PFSK-1 (cell line): ENCODE results near the gene SCYL2.

Source experiments
- FOXP2 ChIP-seq: optimal IDR thresholded peaks from 2 replicates; pipeline ENCODE3; 2011; ENCODE audit warnings: borderline replicate concordance, control low read depth, inconsistent platforms; ENCODE audit not compliant: insufficient read depth; ENCODE audit errors: extremely low read length, extremely low read depth
- POLR2AphosphoS5 ChIP-seq: IDR thresholded peaks from 2 replicates; pipeline ENCODE4 v1.6.1; 2012; ENCODE audit warnings: low read depth, mild to moderate bottlenecking, control low read depth, low read length, moderate library complexity
- SIN3A ChIP-seq: IDR thresholded peaks from 2 replicates; pipeline ENCODE4 v1.6.1; 2012; ENCODE audit warnings: mild to moderate bottlenecking, low read length, moderate library complexity, borderline replicate concordance; ENCODE audit not compliant: insufficient read depth
- TAF1 ChIP-seq: IDR thresholded peaks from 2 replicates; pipeline ENCODE4 v1.6.1; 2012; ENCODE audit warnings: low read length, control low read depth, borderline replicate concordance; ENCODE audit not compliant: insufficient read depth
- TF ChIP-seq, protein P1 (sequence below), 2 experiments: IDR thresholded peaks; 2 replicates each; pipeline versions ENCODE4 v1.6.1 to v1.8.0; 2011 to 2012; ENCODE audit warnings: low read depth in 2 of 2, low read length in 2 of 2, control low read depth in 1 of 2, inconsistent platforms in 1 of 2, mild to moderate bottlenecking in 1 of 2, moderate library complexity in 1 of 2; ENCODE audit not compliant: insufficient read depth in 1 of 2

The SCYL2 gene

DNA sequence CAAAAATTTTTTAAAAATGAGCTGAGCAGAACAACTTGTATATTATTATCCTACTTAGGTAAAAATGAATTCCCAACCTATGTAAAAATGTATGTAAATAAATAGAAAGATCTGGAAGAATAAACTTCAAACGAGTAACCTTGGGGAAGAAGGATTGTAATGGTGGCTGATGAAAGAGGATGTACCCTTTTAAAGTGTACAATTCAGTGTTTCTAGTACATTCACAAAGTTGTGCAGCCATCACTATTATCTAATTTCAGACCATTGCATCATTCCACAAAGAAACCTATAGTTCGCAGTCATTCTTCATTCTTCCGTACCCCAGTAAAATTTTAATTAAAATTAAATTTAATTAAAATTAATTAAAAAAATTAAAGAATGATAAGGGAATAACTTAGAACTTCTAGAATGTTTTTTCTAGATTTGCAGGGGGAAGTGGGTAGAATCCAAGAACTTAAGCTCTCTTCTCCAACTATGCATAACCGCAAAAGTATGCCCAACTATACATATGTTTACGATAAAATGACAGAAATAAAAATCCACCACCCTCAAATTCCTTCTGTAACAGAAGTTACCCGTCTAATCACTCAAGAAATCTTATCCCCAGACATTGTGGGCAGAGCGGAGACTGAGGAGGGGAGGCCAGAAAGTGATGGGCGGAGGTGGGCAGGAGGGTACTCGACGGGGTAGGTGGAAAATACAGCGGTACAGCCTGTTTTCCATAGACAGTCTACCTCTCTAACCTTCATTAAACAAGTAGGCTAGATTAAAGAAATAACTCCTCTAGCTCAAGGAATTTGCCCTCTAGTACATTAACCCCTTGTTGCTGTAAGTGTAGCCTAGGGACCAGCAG, 1.0 kb upstream of the SCYL2 start:
- no peak for TF ChIP-seq FOXP2
- TF ChIP-seq POLR2AphosphoS5: no peak
- no peak for TF ChIP-seq TAF1
- no peak for TF ChIP-seq SIN3A
- TF ChIP-seq, protein P1, sequence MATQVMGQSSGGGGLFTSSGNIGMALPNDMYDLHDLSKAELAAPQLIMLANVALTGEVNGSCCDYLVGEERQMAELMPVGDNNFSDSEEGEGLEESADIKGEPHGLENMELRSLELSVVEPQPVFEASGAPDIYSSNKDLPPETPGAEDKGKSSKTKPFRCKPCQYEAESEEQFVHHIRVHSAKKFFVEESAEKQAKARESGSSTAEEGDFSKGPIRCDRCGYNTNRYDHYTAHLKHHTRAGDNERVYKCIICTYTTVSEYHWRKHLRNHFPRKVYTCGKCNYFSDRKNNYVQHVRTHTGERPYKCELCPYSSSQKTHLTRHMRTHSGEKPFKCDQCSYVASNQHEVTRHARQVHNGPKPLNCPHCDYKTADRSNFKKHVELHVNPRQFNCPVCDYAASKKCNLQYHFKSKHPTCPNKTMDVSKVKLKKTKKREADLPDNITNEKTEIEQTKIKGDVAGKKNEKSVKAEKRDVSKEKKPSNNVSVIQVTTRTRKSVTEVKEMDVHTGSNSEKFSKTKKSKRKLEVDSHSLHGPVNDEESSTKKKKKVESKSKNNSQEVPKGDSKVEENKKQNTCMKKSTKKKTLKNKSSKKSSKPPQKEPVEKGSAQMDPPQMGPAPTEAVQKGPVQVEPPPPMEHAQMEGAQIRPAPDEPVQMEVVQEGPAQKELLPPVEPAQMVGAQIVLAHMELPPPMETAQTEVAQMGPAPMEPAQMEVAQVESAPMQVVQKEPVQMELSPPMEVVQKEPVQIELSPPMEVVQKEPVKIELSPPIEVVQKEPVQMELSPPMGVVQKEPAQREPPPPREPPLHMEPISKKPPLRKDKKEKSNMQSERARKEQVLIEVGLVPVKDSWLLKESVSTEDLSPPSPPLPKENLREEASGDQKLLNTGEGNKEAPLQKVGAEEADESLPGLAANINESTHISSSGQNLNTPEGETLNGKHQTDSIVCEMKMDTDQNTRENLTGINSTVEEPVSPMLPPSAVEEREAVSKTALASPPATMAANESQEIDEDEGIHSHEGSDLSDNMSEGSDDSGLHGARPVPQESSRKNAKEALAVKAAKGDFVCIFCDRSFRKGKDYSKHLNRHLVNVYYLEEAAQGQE (IDR thresholded peaks at IDR 0.05; ENCODE audit: insufficient read depth in 1 of 2, low read depth in 2 of 2, low read length in 2 of 2): no peak

DNA sequence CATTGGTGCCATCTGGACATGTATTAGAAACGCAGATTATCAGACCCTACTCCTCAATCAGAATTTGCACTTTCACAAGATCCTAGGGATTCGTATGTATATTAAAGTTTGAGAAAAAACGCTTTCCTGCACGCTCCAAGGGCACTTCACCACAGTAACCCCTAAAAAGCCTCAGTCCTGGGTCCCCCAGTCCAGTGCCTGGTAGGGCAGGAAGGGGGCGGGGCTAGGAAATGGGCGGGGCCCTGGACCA, 467 bp upstream of the SCYL2 start:
- TF ChIP-seq, protein P1 (IDR thresholded peaks at IDR 0.05; ENCODE audit: insufficient read depth in 1 of 2, low read depth in 2 of 2, low read length in 2 of 2): no peak
- no peak for TF ChIP-seq POLR2AphosphoS5

DNA sequence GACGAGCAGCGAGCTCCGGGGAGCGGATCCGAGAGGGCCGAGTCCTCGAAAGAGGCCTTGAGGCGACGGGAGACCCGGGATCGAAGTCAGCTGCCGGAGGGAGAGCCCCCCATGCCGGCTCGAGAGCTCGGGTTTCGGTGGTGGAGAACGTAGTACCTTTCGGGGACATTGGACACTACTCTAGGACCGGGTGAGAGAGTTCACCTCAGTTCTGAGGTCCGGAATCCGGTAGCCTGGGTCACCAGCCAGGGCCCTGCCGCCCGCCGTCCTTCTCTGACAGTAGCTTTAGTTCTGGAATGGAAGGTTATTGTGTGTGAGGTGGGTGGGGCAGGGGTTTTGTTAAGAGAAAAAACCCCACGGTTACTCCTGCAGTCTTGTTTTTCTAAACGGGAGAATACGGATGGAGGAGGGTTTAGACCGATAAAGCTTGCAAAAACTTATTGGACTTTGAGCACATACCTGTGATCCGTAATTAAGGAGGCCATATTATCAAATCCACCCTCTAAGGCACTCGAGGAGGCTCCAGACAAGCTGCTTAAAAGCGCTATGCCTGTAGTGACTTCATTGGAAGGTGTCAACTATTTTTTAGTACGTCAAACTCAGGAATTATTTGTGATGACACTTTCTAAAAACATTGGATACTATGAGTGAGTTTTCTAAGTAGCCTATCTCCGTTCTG, 765 bp downstream of the SCYL2 start:
- TF ChIP-seq SIN3A: 0 out of 2 replicates have a peak, but pooled peaks have one; percentile 23
- TF ChIP-seq TAF1: no peak

GRCh38 chr12:100268835-100269564, 2.0 kb downstream of the SCYL2 start:
- no peak for TF ChIP-seq FOXP2
- no peak for TF ChIP-seq TAF1
- TF ChIP-seq SIN3A: no peak
- TF ChIP-seq POLR2AphosphoS5: no peak
- TF ChIP-seq, protein P1 (IDR thresholded peaks at IDR 0.05; ENCODE audit: insufficient read depth in 1 of 2, low read depth in 2 of 2, low read length in 2 of 2): no peak

- no peak for TF ChIP-seq POLR2AphosphoS5
- TF ChIP-seq, protein P1 (IDR thresholded peaks at IDR 0.05; ENCODE audit: insufficient read depth in 1 of 2, low read depth in 2 of 2, low read length in 2 of 2): no peak
- TF ChIP-seq FOXP2: no peak
- no peak for TF ChIP-seq SIN3A
- no peak for TF ChIP-seq TAF1
Measured at GRCh38 chr12:100273782-100274181, 6.8 kb downstream of the SCYL2 start.
